Endothelial cell of umbilical vein (primary cell): Measurements from ENCODE around the gene KLC3. TPM values are rescaled to one million over a fixed set of nuclear protein-coding genes. Genes with fewer than 3 reads are reported as not detected.

Source experiments
- BruUV-seq: library from RNA; stranded (reverse); fragments of 400-500 nt; replicated peaks from 2 replicates; lab custom pipeline; 2021; lab: Mats Ljungman, UMichigan
- CTCF ChIA-PET: fragments of 300-600, 350-600 bp; sonication (Branson Sonifier 250); formaldehyde crosslinking; loops from one replicate; lab custom pipeline; 2021; ENCODE audit warnings: antibody characterized with exemption, inconsistent platforms; lab: Charles Lee
- POLR2A ChIA-PET: fragments of 300-600, 350-600 bp; sonication (Branson Sonifier 250); formaldehyde crosslinking; loops from one replicate; lab custom pipeline; 2021; ENCODE audit warnings: antibody characterized with exemption, inconsistent platforms; lab: Charles Lee
- DNase-seq: peaks from one replicate; pipeline ENCODE4 v3.0.0-alpha.2; 2011; ENCODE audit warnings: low read depth, low spot score
- FAIRE-seq: peaks from 2 replicates; lab custom pipeline; 2011; peaks lifted over from hg19 to GRCh38; lab: Jason Lieb, UNC
- H2AFZ ChIP-seq: 2 replicates; pipeline ENCODE4 v1.6.0; 2012; ENCODE audit warnings: low read depth, low read length, control low read depth, inconsistent platforms
- H3K27ac ChIP-seq: 2 replicates; pipeline ENCODE4 v1.5.1; 2011; ENCODE audit warnings: low read depth, mild to moderate bottlenecking, control low read depth, low read length, moderate library complexity; ENCODE audit not compliant: insufficient read depth
- H3K27me3 ChIP-seq, 2 experiments: 2 replicates each; pipeline versions ENCODE4 v1.6.0 to v1.6.1; 2011; ENCODE audit warnings: low read length in 2 of 2, mixed read lengths in 1 of 2; ENCODE audit not compliant: control insufficient read depth in 2 of 2, insufficient read depth in 2 of 2
- H3K36me3 ChIP-seq, 2 experiments: 2 replicates in 1 of 2; 3 replicates in 1 of 2; pipeline ENCODE4 v1.5.1; 2011; ENCODE audit warnings: low read length in 2 of 2, mild to moderate bottlenecking in 1 of 2, moderate library complexity in 1 of 2; ENCODE audit not compliant: control insufficient read depth in 2 of 2, insufficient read depth in 2 of 2; ENCODE audit errors: extremely low read depth in 1 of 2
- H3K4me1 ChIP-seq: 3 replicates; pipeline ENCODE4 v1.5.1; 2011; ENCODE audit warnings: mild to moderate bottlenecking, low read length; ENCODE audit not compliant: control insufficient read depth, insufficient read depth; ENCODE audit errors: extremely low read depth
- H3K4me2 ChIP-seq: 2 replicates; pipeline ENCODE4 v1.6.1; 2011; ENCODE audit warnings: low read length, control low read depth, mixed read lengths; ENCODE audit not compliant: insufficient read depth
- H3K4me3 ChIP-seq, 3 experiments: fragments of 200-600 bp in 1 of 3; sonication (generic), shearing (Covaris generic) in 1 of 3; replicated peaks in 1 of 3; 2 replicates each; pipeline ENCODE4 v1.5.1; 2011 to 2016; ENCODE audit warnings: control low read depth in 3 of 3, low read length in 3 of 3, mild to moderate bottlenecking in 2 of 3, inconsistent platforms in 1 of 3, low read depth in 1 of 3, moderate library complexity in 1 of 3; ENCODE audit not compliant: insufficient read depth in 1 of 3
- H3K79me2 ChIP-seq: 2 replicates; pipeline ENCODE4 v1.6.0; 2012; ENCODE audit warnings: low read length, inconsistent platforms; ENCODE audit not compliant: control insufficient read depth, insufficient read depth
- H3K9ac ChIP-seq: replicated peaks from 2 replicates; pipeline ENCODE3; 2011; ENCODE audit warnings: low read length, control low read depth; ENCODE audit not compliant: insufficient read depth; ENCODE audit errors: extremely low read depth
- H3K9me1 ChIP-seq: replicated peaks from 3 replicates; pipeline ENCODE4 v1.6.0; 2011; ENCODE audit warnings: mild to moderate bottlenecking, low read length; ENCODE audit not compliant: control insufficient read depth, insufficient read depth; ENCODE audit errors: extremely low read depth
- H3K9me3 ChIP-seq: replicated peaks from 2 replicates; pipeline ENCODE4 v1.5.1; 2012; ENCODE audit warnings: low read length, inconsistent platforms; ENCODE audit not compliant: control insufficient read depth, insufficient read depth
- H4K20me1 ChIP-seq: replicated peaks from 2 replicates; pipeline ENCODE3; 2011; ENCODE audit warnings: mild to moderate bottlenecking, low read length; ENCODE audit not compliant: control insufficient read depth, insufficient read depth; ENCODE audit errors: extremely low read depth
- CTCF ChIP-seq, 2 donors: IDR thresholded peaks; 1 replicate in 1 of 2; 2 replicates in 1 of 2; pipeline ENCODE4 v1.5.1; 2011; ENCODE audit warnings: low read length in 2 of 2, mild to moderate bottlenecking in 2 of 2, moderate library complexity in 2 of 2, control low read depth in 1 of 2, inconsistent platforms in 1 of 2, low read depth in 1 of 2; ENCODE audit not compliant: insufficient read depth in 1 of 2; ENCODE audit errors: extremely low read depth in 1 of 2
- FOS ChIP-seq: IDR thresholded peaks from 2 replicates; pipeline ENCODE4 v1.6.1; 2011; ENCODE audit warnings: mild to moderate bottlenecking, low read length, moderate library complexity, borderline replicate concordance; ENCODE audit not compliant: insufficient read depth
- GATA2 ChIP-seq: IDR thresholded peaks from 2 replicates; pipeline ENCODE4 v1.7.0; 2011; ENCODE audit warnings: low read depth, mild to moderate bottlenecking, moderate library complexity, mixed read lengths, low read length; ENCODE audit not compliant: insufficient read length, insufficient read depth
- JUN ChIP-seq: IDR thresholded peaks from 2 replicates; pipeline ENCODE4 v1.6.1; 2011; ENCODE audit warnings: borderline replicate concordance, low read depth; ENCODE audit not compliant: insufficient read length, insufficient read depth
- MAX ChIP-seq: IDR thresholded peaks from 2 replicates; pipeline ENCODE4 v1.6.1; 2011; ENCODE audit not compliant: insufficient read depth, insufficient read length
- MYC ChIP-seq: IDR thresholded peaks from one replicate; pipeline ENCODE4 v1.6.1; 2011; ENCODE audit warnings: mild to moderate bottlenecking, low read depth, low read length
- POLR2AphosphoS5 ChIP-seq: IDR thresholded peaks from 2 replicates; pipeline ENCODE4 v1.6.1; 2012; ENCODE audit warnings: low read depth, mild to moderate bottlenecking, control low read depth, low read length, moderate library complexity; ENCODE audit not compliant: insufficient read depth
- dilution Hi-C: fragments of 300-500 bp; cut with MboI; formaldehyde crosslinking; loops from one replicate; pipeline ENCODE4 v1.15.0; 2019; ENCODE audit warnings: low sequenced_read_pairs; ENCODE audit not compliant: extremely low pct_ligation_motif_present
- intact Hi-C: fragments of 100-400 bp; cut with micrococcal nuclease; formaldehyde crosslinking; loops from one replicate; pipeline ENCODE4 v1.10.0; 2022
- polyA plus RNA-seq, 4 experiments: library from polyadenylated mRNA; depleted of rRNA in 3 of 4; stranded (reverse) in 3 of 4; unstranded in 1 of 4; fragments of >200 nt; gene quantifications; 2 replicates each; pipeline versions ENCODE4 v1.2.1 to v1.2.3, GENCODE V29; 2011 to 2012; ENCODE audit warnings: missing spikeins in 1 of 4
- total RNA-seq: library from RNA; stranded (reverse); gene quantifications from 2 replicates; pipeline ENCODE4 v1.2.3, GENCODE V29; 2021

KLC3 gene
- total and polyA plus RNA-seq, 2 donors (not counting 3 experiments of a cell fraction or from before 2014, with no cell fraction given): not detected

GRCh38 chr19:45294291-45295029 lies 46.1 kb upstream of the KLC3 start:
- BruUV-seq: no TSS peak
- POLR2A ChIA-PET: no interaction called here
- peaks cover 0 to 23% of the 10 kb centered on the region in 2 experiments for H3K36me3 ChIP-seq
- dilution Hi-C loops (no loop called here), intact Hi-C loops (no loop called here)
- H3K79me2 ChIP-seq: no peaks in the 10 kb centered on the region
- H2AFZ ChIP-seq: no peak overlapping the region
- H4K20me1 ChIP-seq: no peaks in the 10 kb centered on the region
- CTCF ChIA-PET: interaction anchor here (0.7 kb wide), 1 partner anchor 184 kb away, joined by 3 read pairs; no protein-coding TSS in a partner anchor
- no peak for DNase-seq
- no peak overlapping the region for H3K4me2 ChIP-seq
- no peak for TF ChIP-seq FOS
- no peak for TF ChIP-seq MYC
- no peak for TF ChIP-seq CTCF (IDR thresholded peaks at IDR 0.05; ENCODE audit: extremely low read depth in 1 of 2, insufficient read depth in 1 of 2, low read depth in 1 of 2, low read length in 2 of 2)
- TF ChIP-seq POLR2AphosphoS5: no peak
- no peak for TF ChIP-seq JUN
- no peak for TF ChIP-seq GATA2
- TF ChIP-seq MAX: no peak
- H3K9me1 ChIP-seq: no peaks in the 10 kb centered on the region
- H3K4me1 ChIP-seq: no peaks in the 10 kb centered on the region
- no peak overlapping the region for H3K27ac ChIP-seq
- H3K27me3 ChIP-seq: no peaks in the 10 kb centered on the region
- no peak for FAIRE-seq
- H3K4me3 ChIP-seq: no peak overlapping the region
- no peaks in the 10 kb centered on the region for H3K9me3 ChIP-seq
- no peak overlapping the region for H3K9ac ChIP-seq
